Activated naive CD8-positive, alpha-beta T cell treated with anti-CD3 and anti-CD28 coated beads, Interleukin-2, amount 10 ng/mL, durations not matched to agents 7 days and 5 days (primary cell): ENCODE measurements around the gene LRRC45. TPM values are rescaled to one million over a fixed set of nuclear protein-coding genes. Genes with fewer than 3 reads are reported as not detected.

Experiments
- ATAC-seq: fragments of 150-1000 bp; cut with Tn5 transposase; one replicate; pipeline ENCODE4 v1.10.0; 2021; ENCODE audit warnings: low read depth, moderate library complexity
- POLR2A ChIA-PET: fragments of 350-600 bp; sonication (Branson Sonifier 250); formaldehyde crosslinking; loops from one replicate; lab custom pipeline; 2021; ENCODE audit warnings: antibody characterized with exemption; lab: Charles Lee
- DNase-seq: peaks from one replicate; pipeline ENCODE4 v3.0.0; 2021
- H3K27ac Mint-ChIP-seq: one replicate; pipeline ENCODE4 v1.8.0; 2022; ENCODE audit warnings: mild to moderate bottlenecking, mixed read lengths
- H3K27me3 Mint-ChIP-seq: one replicate; pipeline ENCODE4 v1.8.0; 2022; ENCODE audit warnings: mild to moderate bottlenecking, moderate library complexity, mixed read lengths
- H3K36me3 Mint-ChIP-seq: one replicate; pipeline ENCODE4 v1.8.0; 2021; ENCODE audit warnings: mild to moderate bottlenecking, mixed read lengths
- H3K4me1 Mint-ChIP-seq: one replicate; pipeline ENCODE4 v1.8.0; 2021; ENCODE audit warnings: mixed read lengths
- H3K4me3 Mint-ChIP-seq: one replicate; pipeline ENCODE4 v1.8.0; 2022; ENCODE audit warnings: mild to moderate bottlenecking, moderate library complexity, mixed read lengths
- H3K9me3 Mint-ChIP-seq: one replicate; pipeline ENCODE4 v1.8.0; 2021; ENCODE audit warnings: mixed read lengths
- total RNA-seq, 2 experiments: library from RNA; stranded (reverse); gene quantifications; one replicate each; pipeline ENCODE4 v1.2.3, GENCODE V29; 2021

Gene LRRC45
- total RNA-seq, 2 experiments from 2014 or later = 41.6 to 45.1 TPM

DNA sequence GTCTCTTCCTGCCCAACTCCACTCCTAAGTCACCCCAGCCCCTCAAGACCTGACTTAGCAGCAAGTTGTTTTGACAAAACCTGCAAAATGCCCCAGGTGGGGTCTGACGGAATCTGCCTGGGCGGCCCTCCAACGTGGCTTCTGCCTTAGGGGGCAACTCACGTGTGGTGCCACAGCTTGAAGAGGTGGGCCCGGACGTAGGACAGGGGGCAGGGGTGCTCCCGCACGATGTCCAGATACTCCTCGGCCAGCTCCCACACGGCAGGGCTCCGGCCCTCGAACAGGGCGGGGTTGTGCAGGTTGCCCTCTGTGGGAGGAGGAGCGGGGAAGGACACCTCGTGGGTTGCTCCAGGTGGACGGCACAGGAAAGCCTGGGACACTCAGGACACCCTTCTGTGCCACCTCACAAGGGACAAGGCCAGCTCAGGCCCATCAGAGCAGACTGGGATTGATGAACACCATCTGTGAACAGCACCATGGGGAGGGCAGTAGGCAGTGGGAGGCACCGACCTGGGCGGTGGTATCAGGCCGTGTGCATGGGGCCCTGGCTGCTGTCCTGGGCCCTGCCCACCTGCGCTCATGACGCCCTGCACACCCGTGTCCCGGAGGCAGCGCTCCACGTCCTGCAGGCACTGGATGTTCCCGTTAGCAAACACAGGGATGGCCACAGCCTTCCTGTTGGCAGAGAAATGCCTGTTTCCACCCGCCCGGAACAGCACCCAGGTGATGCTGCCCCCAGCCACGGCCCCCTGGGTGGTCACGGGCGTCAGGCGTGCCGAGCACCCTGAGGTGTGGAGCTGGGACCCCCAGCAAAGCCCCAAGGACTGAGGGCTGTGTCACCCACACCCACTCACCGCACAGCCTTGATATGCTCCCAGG is 38.2 kb downstream of the LRRC45 start:
- DNase-seq (no peak), ATAC-seq (no peak)
- H3K36me3 Mint-ChIP-seq = no peaks in the 10 kb centered on the region
- POLR2A ChIA-PET = no interaction called here
- no peaks in the 10 kb centered on the region for H3K9me3 Mint-ChIP-seq
- H3K27ac Mint-ChIP-seq = no peak overlapping the region
- no peak overlapping the region for H3K4me3 Mint-ChIP-seq
- no peaks in the 10 kb centered on the region for H3K27me3 Mint-ChIP-seq
- H3K4me1 Mint-ChIP-seq = peaks cover 2% of the 10 kb centered on the region

DNA sequence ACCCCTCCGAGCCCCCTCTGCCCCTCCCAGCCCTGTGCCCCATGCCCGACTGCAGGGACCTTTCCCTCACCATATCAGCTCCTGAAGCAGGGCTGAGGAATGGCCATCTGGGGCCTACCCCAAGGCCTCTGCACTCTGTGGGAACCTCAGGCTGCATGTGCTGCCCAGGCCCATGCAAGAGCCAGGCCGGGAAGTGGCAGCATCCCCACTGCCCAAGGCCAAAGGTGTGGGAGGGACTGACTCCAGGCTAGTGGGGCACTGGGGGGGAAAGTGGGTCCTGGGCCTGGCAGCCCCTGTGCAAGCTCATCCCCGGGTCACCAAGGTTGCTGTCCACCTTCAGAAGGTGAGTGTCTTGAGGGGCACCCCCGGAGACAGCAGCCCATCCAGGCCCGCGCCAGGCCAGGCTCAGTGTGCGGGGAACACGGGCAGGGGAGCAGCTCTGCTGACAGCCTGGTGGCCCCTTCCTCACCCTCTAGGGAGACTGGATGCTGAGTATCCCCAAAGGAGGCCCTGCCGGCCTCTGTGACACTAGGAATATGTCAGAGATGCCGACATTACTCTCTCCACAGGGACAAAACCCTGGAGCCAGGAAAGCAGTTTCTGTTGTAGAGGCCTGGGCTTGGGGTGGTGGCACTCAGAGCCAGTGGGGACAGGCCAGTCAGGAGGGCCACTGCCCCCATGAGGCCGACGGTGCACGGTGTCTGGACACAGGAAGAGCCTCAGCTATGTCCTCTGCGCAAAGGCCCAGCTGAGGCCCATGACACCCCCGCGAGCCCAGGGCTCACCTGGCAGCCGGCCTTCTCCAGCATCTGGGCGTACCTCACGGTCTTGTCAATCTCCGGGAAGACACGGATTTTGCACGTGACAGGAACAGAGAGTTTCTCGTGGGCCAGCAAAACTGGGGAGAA is 39.2 kb downstream of the LRRC45 start:
- ATAC-seq = no peak
- no peaks in the 10 kb centered on the region for H3K27me3 Mint-ChIP-seq
- peaks cover 5% of the 10 kb centered on the region for H3K4me1 Mint-ChIP-seq
- H3K27ac Mint-ChIP-seq = no peak overlapping the region
- no peaks in the 10 kb centered on the region for H3K9me3 Mint-ChIP-seq
- no peaks in the 10 kb centered on the region for H3K36me3 Mint-ChIP-seq
- H3K4me3 Mint-ChIP-seq = no peak overlapping the region
- POLR2A ChIA-PET = interaction anchor here (0.9 kb wide), 1 partner anchor 189 kb away, joined by 3 read pairs; no protein-coding TSS in a partner anchor
- DNase-seq = no peak

DNA sequence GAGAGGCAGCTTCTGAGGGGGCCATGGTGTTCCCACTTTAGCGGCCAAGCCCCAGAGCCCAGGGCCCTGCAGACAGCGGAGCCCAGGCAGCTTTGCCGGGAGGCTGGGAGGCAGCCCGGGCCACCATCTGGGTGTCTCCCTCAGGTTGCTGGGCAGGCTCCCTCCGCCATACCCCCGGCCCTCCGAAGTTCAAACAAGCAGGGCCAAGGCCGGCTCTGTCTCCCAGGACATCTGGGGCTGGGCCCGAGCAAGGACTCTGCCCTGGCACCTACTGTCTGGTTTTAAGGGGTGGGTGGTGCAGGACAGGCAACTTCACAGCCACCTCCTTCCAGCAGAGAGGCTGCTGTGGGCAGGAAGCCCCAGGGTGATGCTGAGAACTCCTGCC is 39.9 kb downstream of the LRRC45 start:
- Mint-ChIP-seq H3K4me1 (peaks cover 5% of the 10 kb centered on the region), H3K9me3 (no peaks in the 10 kb centered on the region), H3K27ac (no peak overlapping the region), H3K36me3 (no peaks in the 10 kb centered on the region), H3K27me3 (no peaks in the 10 kb centered on the region), H3K4me3 (no peak overlapping the region)
- POLR2A ChIA-PET = interaction anchor here (0.9 kb wide), 2 partner anchors 26 to 190 kb away, joined by 3 read pairs; no protein-coding TSS in a partner anchor
- ATAC-seq (no peak), DNase-seq (no peak)

DNA sequence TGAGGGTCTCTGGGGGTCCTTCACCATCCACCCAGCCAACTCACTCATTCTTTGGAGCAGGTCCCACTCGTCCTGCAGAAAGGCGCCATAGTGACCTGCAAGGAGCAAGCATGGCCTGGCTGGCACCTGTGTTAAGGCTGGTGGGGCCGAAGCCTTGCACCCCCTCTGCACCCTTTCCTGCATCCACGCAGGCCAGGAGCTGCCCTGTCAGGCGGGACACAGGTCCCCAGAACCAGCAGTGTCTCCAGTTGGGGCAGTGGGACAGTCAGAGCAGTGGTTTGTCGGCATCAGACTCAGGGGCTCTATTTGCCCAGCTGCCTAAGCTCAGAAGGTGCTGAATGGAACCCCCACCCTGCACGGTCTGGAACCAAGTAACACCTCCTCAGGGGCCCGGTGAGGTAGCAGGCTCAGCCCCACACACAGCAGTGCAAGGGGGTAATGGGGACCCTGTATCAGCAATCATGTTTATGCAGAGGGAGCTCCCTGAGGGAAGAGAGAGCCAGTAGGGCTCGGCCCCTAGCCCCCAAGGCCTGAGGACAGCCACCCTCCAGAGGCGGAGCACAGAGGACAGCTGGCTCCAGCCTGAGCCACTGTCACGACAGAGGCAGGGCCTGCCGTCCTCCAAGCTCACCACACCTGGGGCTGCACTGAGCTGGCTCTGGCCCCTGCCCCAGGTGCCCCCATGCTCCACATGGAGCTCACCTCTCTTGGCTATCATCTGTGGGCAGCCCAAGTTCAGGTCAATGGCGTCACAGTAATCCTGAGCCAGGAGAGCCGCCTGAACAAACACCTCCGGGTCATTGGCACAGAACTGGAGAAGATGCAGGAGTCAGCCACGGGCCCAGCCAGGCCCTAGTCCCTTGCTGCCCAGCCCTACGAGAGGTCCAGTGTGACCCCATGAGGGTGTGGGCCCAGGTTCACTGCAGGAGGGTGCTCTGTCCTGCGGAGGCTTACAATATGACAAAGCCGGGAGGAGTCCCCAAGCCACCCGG is 40.6 kb downstream of the LRRC45 start:
- Mint-ChIP-seq H3K9me3 (no peaks in the 10 kb centered on the region), H3K27me3 (no peaks in the 10 kb centered on the region), H3K27ac (peak overlapping the region; percentile 9), H3K36me3 (no peaks in the 10 kb centered on the region), H3K4me3 (peak overlapping the region; percentile 63), H3K4me1 (peaks cover 5% of the 10 kb centered on the region)
- POLR2A ChIA-PET = interaction anchor here (0.9 to 3.0 kb wide), 4 partner anchors 11 to 34 kb away, joined by 3 to 12 read pairs (median 8); partner anchors contain the start of genes FASN, GPS1 and RFNG
- DNase-seq (no peak), ATAC-seq (no peak)

DNA sequence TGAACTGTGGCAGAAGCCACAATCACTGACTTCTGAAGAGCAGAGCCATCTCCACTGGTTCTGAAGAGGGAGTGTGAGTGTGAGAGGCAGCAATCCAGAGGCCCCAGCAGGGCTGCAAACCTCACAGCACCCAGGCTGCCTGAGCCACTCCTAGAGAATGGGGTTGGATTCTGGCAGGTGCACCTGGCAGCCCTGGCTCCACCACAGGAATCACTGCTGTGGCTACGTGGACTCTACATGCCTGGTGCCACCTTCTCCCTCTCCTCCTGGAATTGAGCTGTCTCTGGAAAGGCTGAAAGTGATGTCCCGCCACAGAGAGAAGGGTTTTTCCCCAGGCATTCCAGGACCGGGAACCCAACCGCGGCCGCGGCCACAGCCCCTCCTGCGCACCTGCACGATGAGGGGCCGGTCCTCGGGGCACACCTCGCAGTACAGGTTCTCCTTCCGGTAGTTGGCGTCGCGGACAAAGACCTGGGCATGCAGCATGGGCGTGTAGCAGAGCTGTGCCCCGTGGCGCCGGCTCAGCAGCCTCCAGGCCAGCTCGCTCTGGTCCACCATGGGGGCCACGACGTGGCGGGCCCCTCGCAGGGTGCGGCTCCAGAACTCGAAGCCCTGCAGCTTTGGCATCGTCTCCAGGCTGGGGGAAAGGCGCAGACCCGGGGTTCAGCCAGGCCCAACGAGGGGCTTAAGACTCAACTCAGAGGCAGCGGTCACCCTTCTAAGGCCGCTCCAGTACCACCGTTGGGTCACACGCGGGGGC is 41.5 kb downstream of the LRRC45 start:
- DNase-seq = no peak
- Mint-ChIP-seq H3K4me3 (peak overlapping the region; percentile 63), H3K9me3 (no peaks in the 10 kb centered on the region), H3K36me3 (no peaks in the 10 kb centered on the region), H3K27me3 (no peaks in the 10 kb centered on the region), H3K27ac (peak overlapping the region; percentile 9), H3K4me1 (peaks cover 5% of the 10 kb centered on the region)
- ATAC-seq = no peak
- POLR2A ChIA-PET = interaction anchor here (0.8 to 3.0 kb wide), 9 partner anchors 8 to 57 kb away, joined by 3 to 12 read pairs (median 7); partner anchors contain the start of genes DCXR, FASN, GPS1 and RFNG

DNA sequence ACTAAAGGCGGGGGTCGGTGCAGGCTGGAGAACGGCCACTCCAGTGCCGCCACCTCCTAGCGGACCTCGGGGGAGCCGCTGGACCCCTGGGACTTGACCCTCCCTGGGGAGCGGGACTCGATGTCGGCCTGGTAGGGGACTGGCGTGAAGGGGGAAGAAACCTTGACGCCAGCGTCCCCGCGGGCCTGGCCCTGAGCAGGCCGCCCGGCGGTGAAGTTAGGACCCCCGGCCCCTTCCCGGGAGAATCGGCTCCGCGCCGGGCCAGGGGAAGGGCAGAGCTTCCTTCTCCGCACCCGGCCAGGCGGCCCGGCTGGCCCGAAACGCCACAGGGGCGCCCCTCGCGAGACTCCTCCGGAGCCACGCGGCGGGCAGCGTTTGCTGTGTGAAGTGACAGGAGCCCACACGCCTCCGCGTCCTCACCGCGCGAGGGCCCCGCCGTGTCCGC is 42.1 kb downstream of the LRRC45 start:
- no peak for DNase-seq
- POLR2A ChIA-PET = interaction anchor here (0.8 to 3.0 kb wide), 10 partner anchors 9 to 57 kb away, joined by 3 to 12 read pairs (median 6); partner anchors contain the start of genes DCXR, FASN, GPS1 and RFNG
- Mint-ChIP-seq H3K36me3 (no peaks in the 10 kb centered on the region), H3K4me3 (peak overlapping the region; percentile 63), H3K9me3 (no peaks in the 10 kb centered on the region), H3K4me1 (peaks cover 5% of the 10 kb centered on the region), H3K27me3 (no peaks in the 10 kb centered on the region), H3K27ac (no peak overlapping the region)
- peak; percentile 58 for ATAC-seq

DNA sequence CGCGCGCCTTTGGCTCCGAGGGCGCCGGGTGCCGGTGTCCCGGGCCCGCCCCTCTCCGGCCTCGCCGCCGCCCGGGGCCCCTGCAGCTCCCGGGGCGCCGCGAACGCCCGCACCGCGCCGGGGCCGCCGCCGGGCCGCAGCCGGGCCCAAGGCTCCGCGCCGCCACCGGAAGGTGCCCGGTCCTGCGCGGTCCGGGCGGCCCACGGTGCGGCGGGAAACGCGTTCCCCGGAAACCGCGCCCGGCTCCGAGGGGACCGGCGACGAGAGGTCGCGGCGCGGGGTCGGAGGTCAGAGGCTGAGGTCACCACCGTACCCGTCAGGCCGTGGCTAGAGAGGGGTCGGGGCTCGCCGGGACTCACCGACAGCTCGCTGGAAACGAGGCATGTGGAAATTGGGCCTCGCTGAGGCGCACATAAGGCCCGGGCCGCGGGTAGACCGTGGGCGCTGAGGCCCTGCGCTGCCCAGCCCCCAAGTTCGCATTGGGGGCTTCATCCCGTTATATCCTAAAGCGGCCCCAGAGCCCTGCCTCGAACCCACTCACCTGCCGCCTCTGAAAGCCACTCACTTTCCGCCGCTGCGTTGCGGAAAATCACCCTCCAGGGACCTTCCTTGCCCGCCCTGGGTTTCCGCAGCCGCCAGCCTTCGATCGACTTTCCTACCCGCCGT is 42.7 kb downstream of the LRRC45 start, which contains the start of gene DUS1L:
DUS1L (minus strand) TSS at position 167 of the 666 bp plus-strand sequence. CDS start 745 bp downstream, outside the sequence.
- no peaks in the 10 kb centered on the region for H3K9me3 Mint-ChIP-seq
- peak; percentile 83 for ATAC-seq
- DNase-seq = peak; percentile 90
- H3K4me3 Mint-ChIP-seq = peak within 1 kb of the TSS; percentile 87
- no peaks in the 10 kb centered on the region for H3K36me3 Mint-ChIP-seq
- peaks cover 2% of the 10 kb centered on the region for H3K27me3 Mint-ChIP-seq
- POLR2A ChIA-PET = interaction anchor here (0.6 to 3.0 kb wide), 13 partner anchors 9 to 88 kb away, joined by 3 to 12 read pairs (median 4); partner anchors contain the start of genes DCXR, FASN, GPS1 and RFNG
- peak within 1 kb of the TSS; percentile 84 for H3K27ac Mint-ChIP-seq
- H3K4me1 Mint-ChIP-seq = peaks cover 5% of the 10 kb centered on the region

DNA sequence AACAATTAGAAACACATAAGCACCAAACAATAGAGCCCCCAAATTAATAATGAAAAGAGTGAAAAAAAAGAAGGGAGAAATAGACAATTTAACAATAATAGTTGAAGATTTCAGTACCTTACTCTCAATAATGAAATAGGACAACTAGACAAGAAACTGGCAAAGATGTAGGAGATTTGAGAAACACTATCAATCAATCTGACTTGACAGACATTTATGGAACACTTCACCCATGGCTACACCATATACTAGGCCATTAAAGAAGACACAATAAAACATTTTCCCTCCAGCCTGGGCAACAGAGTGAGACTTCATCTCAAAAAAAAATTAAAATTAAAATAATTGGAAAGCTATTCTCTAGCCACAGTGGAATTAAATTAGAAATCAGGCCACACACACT is 47.5 kb downstream of the LRRC45 start:
- DNase-seq (no peak), ATAC-seq (no peak)
- peaks cover 6% of the 10 kb centered on the region for H3K27me3 Mint-ChIP-seq
- no peak overlapping the region for H3K4me3 Mint-ChIP-seq
- H3K4me1 Mint-ChIP-seq = peaks cover 5% of the 10 kb centered on the region
- H3K9me3 Mint-ChIP-seq = no peaks in the 10 kb centered on the region
- no peaks in the 10 kb centered on the region for H3K36me3 Mint-ChIP-seq
- no peak overlapping the region for H3K27ac Mint-ChIP-seq
- POLR2A ChIA-PET = no interaction called here

DNA sequence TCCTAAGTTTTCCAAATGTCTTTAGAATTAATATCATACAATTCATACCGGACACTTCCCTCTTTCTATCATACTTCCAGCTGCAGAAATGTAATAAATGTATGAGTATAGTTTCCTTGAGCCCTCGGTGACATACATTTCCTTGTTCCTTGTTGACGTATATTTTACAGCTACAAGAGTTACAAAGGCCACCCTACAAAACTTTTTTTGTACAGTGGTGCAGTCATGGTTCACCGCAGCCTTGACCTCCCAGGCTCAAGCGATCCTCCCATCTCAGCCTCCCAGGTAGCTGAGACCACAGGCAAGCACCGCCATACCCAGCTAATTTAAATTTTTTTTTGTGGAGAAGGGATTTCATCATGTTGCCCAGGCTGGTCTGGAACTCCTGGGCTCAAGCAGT is 49.7 kb downstream of the LRRC45 start:
- no peak overlapping the region for H3K27ac Mint-ChIP-seq
- DNase-seq = no peak
- POLR2A ChIA-PET = interaction anchor here (0.5 kb wide), 1 partner anchor 54 kb away, joined by 3 read pairs; no protein-coding TSS in a partner anchor
- ATAC-seq = no peak
- H3K9me3 Mint-ChIP-seq = no peaks in the 10 kb centered on the region
- H3K36me3 Mint-ChIP-seq = no peaks in the 10 kb centered on the region
- no peaks in the 10 kb centered on the region for H3K4me1 Mint-ChIP-seq
- peaks cover 8% of the 10 kb centered on the region for H3K27me3 Mint-ChIP-seq
- no peak overlapping the region for H3K4me3 Mint-ChIP-seq

DNA sequence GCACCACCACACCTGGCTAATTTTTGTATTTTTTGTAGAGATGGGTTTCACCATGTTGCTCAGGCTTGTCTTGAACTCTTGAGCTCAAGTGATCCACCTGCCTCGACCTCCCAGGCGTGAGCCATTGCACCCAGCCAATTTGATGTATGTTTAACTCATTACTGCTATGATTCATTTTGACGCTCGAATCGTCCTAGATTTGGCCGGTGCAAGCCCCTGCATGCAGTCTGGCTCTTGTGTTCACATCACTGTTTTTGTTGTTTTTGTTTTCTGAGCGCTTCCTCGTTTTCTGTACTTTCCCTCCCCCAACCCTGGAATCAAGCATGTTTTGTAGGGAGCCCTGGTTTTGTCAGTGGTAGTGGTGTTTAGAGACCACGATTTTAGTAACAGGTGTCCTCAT is 50.3 kb downstream of the LRRC45 start:
- no peak overlapping the region for H3K4me3 Mint-ChIP-seq
- peaks cover 8% of the 10 kb centered on the region for H3K27me3 Mint-ChIP-seq
- ATAC-seq = no peak
- DNase-seq = no peak
- peaks cover 3% of the 10 kb centered on the region for H3K36me3 Mint-ChIP-seq
- H3K4me1 Mint-ChIP-seq = no peaks in the 10 kb centered on the region
- POLR2A ChIA-PET = no interaction called here
- H3K27ac Mint-ChIP-seq = no peak overlapping the region
- H3K9me3 Mint-ChIP-seq = no peaks in the 10 kb centered on the region
